K562 (cell line): ENCODE data around the gene POLR2B. TPM values are rescaled to one million over a fixed set of nuclear protein-coding genes. Genes with fewer than 3 reads are reported as not detected.
A peak's percentile ranks its signal among the peaks of the same experiment; 100 is the strongest.

Experiments used
- CBFA2T3 ChIP-seq: fragments of 450-650 bp; IDR thresholded peaks from 2 replicates; pipeline ENCODE4 v1.6.1; 2017
- CCAR2 ChIP-seq: fragments of 200-400 bp; formaldehyde crosslinking; IDR thresholded peaks from 2 replicates; pipeline ENCODE4 v1.6.1; 2017; ENCODE audit warnings: mild to moderate bottlenecking, low read depth, low read length
- DDX20 ChIP-seq: fragments of 450-650 bp; IDR thresholded peaks from 2 replicates; pipeline ENCODE4 v1.6.1; 2016; ENCODE audit warnings: missing genetic modification characterization, low read depth, mild to moderate bottlenecking, missing compliant biosample characterization, moderate library complexity
- FUS ChIP-seq: fragments of 200-400 bp; formaldehyde crosslinking; optimal IDR thresholded peaks from 2 replicates; pipeline ENCODE3; 2017; ENCODE audit warnings: low read depth, low read length
- HDAC2 ChIP-seq: fragments of 450-650 bp; IDR thresholded peaks from 2 replicates; pipeline ENCODE4 v1.6.1; 2016; ENCODE audit warnings: mild to moderate bottlenecking
- HDAC6 ChIP-seq: IDR thresholded peaks from 2 replicates; pipeline ENCODE4 v1.6.1; 2012; ENCODE audit warnings: low read depth, mild to moderate bottlenecking, control low read depth, inconsistent platforms, low read length, moderate library complexity
- HMG20B ChIP-seq: fragments of 250-450 bp; sonication (Bioruptor Pico); IDR thresholded peaks from 2 replicates; pipeline ENCODE4 v1.5.0; 2021; ENCODE audit warnings: mild to moderate bottlenecking
- HNRNPK ChIP-seq: fragments of 200-400 bp; formaldehyde crosslinking; IDR thresholded peaks from one replicate; pipeline ENCODE4 v1.6.1; 2018; ENCODE audit warnings: mild to moderate bottlenecking, low read depth, low read length; ENCODE audit not compliant: poor library complexity, severe bottlenecking
- KHSRP ChIP-seq: fragments of 450-650 bp; IDR thresholded peaks from 2 replicates; pipeline ENCODE4 v1.6.1; 2017
- MAFK ChIP-seq: IDR thresholded peaks from 2 replicates; pipeline ENCODE4 v1.6.1; 2011; ENCODE audit warnings: low read length, improper control_type of control experiment
- MCM5 ChIP-seq: fragments of 450-650 bp; IDR thresholded peaks from 2 replicates; pipeline ENCODE4 v1.6.1; 2016; ENCODE audit warnings: low read depth
- MYBL2 ChIP-seq, 2 experiments: fragments of 450-650 bp in 1 of 2; sonication (generic) in 1 of 2; formaldehyde crosslinking in 1 of 2; IDR thresholded peaks; 2 replicates each; pipeline versions ENCODE4 v1.6.1 to v1.8.1; 2017 to 2022; ENCODE audit warnings: borderline replicate concordance in 1 of 2, inconsistent platforms in 1 of 2, low read depth in 1 of 2, mild to moderate bottlenecking in 1 of 2, missing genetic modification reagents in 1 of 2, moderate library complexity in 1 of 2
- NR3C1 ChIP-seq: sonication (generic); formaldehyde crosslinking; IDR thresholded peaks from 2 replicates; pipeline ENCODE4 v1.8.1; 2022; ENCODE audit warnings: missing genetic modification reagents
- OTX1 ChIP-seq: fragments of 450-650 bp; formaldehyde crosslinking; IDR thresholded peaks from 2 replicates; pipeline ENCODE4 v1.4.0; 2022; ENCODE audit warnings: mild to moderate bottlenecking
- POLR2B ChIP-seq: fragments of 450-650 bp; IDR thresholded peaks from 2 replicates; pipeline ENCODE4 v1.6.1; 2018; ENCODE audit warnings: low read depth; ENCODE audit not compliant: partially characterized antibody
- SNIP1 ChIP-seq: fragments of 450-650 bp; IDR thresholded peaks from 2 replicates; pipeline ENCODE4 v1.7.1; 2017; ENCODE audit warnings: low read depth, mild to moderate bottlenecking
- SRF ChIP-seq, 2 experiments: fragments of 250-450, 450-650 bp in 1 of 2; sonication (Bioruptor Pico) in 1 of 2; sonication (generic) in 1 of 2; formaldehyde crosslinking; IDR thresholded peaks; 2 replicates each; pipeline versions ENCODE4 v1.5.0 to v1.5.1; 2020 to 2022; ENCODE audit warnings: mild to moderate bottlenecking in 1 of 2, missing genetic modification reagents in 1 of 2
- TEAD4 ChIP-seq, 2 experiments: sonication (generic) in 1 of 2; formaldehyde crosslinking in 1 of 2; IDR thresholded peaks; 2 replicates each; pipeline versions ENCODE4 v1.6.1 to v1.8.0; 2012 to 2022; ENCODE audit warnings: borderline replicate concordance in 1 of 2, inconsistent platforms in 1 of 2, low read length in 1 of 2, mild to moderate bottlenecking in 1 of 2, missing genetic modification reagents in 1 of 2
- YY1 ChIP-seq, 3 experiments: IDR thresholded peaks; 2 replicates each; pipeline ENCODE4 v1.6.1; 2011; ENCODE audit warnings: low read length in 2 of 3, mild to moderate bottlenecking in 2 of 3, moderate library complexity in 2 of 3, borderline replicate concordance in 1 of 3, control low read depth in 1 of 3, low read depth in 1 of 3; ENCODE audit not compliant: insufficient read depth in 3 of 3, insufficient replicate concordance in 2 of 3, control insufficient read depth in 1 of 3, insufficient read length in 1 of 3; ENCODE audit errors: extremely low read depth in 1 of 3
- ZBTB8A ChIP-seq: fragments of 450-650 bp; IDR thresholded peaks from 2 replicates; pipeline ENCODE4 v1.6.1; 2018; ENCODE audit warnings: mild to moderate bottlenecking, moderate library complexity; ENCODE audit not compliant: partially characterized antibody
- ZNF12 ChIP-seq: sonication (generic); formaldehyde crosslinking; IDR thresholded peaks from 2 replicates; pipeline ENCODE4 v1.4.0; 2020; ENCODE audit warnings: mild to moderate bottlenecking, missing genetic modification reagents
- ZNF263 ChIP-seq: sonication (generic); formaldehyde crosslinking; IDR thresholded peaks from 2 replicates; pipeline ENCODE4 v1.8.0; 2022; ENCODE audit warnings: mild to moderate bottlenecking, missing genetic modification reagents, borderline replicate concordance
- ZNF79 ChIP-seq: fragments of 250-450 bp; sonication (Bioruptor Pico); IDR thresholded peaks from 2 replicates; pipeline ENCODE4 v1.4.0; 2020; ENCODE audit warnings: low read depth, mild to moderate bottlenecking, moderate library complexity
- polyA plus RNA-seq, 8 experiments: library from polyadenylated mRNA; depleted of rRNA in 4 of 8; stranded (reverse) in 5 of 8; unstranded in 3 of 8; fragments of >200 nt; fragmentation: Nextera tagmentation in 2 of 8; fragmentation: Illumina TruSeq in 1 of 8; extraction: Ambion mirVana in 2 of 8; extraction: Trizol in 1 of 8; gene quantifications; 2 replicates each; pipeline versions ENCODE4 v1.2.1 to v1.2.3, GENCODE V29; 2011 to 2014; ENCODE audit warnings: inconsistent platforms in 1 of 8, missing spikeins in 1 of 8
- total RNA-seq, 7 experiments: library from RNA; depleted of rRNA in 6 of 7; stranded (reverse); fragments of >200 nt in 6 of 7; fragmentation: Illumina TruSeq in 2 of 7; extraction: Trizol in 2 of 7; gene quantifications; 2 replicates each; pipeline versions ENCODE4 v1.2.1 to v1.2.3, GENCODE V29; 2011 to 2021; ENCODE audit warnings: low replicate concordance in 1 of 7
- TF ChIP-seq, protein P1 (sequence below): sonication (generic); formaldehyde crosslinking; IDR thresholded peaks from 2 replicates; pipeline ENCODE4 v1.8.0; 2022; ENCODE audit warnings: missing genetic modification reagents, mild to moderate bottlenecking, moderate library complexity, borderline replicate concordance
- TF ChIP-seq, protein P2 (sequence below): sonication (generic); formaldehyde crosslinking; IDR thresholded peaks from 2 replicates; pipeline ENCODE4 v1.8.0; 2022; ENCODE audit warnings: missing genetic modification reagents, mild to moderate bottlenecking, borderline replicate concordance
- TF ChIP-seq, protein P3 (sequence below): fragments of 450-650 bp; formaldehyde crosslinking; IDR thresholded peaks from 2 replicates; pipeline ENCODE4 v1.4.0; 2020; ENCODE audit warnings: mild to moderate bottlenecking

POLR2B gene
- total and polyA plus RNA-seq, 9 of the 15 experiments (the other 6 are each of a cell fraction or from before 2014, with no cell fraction given): 60.9 to 208 (median 142) TPM

DNA sequence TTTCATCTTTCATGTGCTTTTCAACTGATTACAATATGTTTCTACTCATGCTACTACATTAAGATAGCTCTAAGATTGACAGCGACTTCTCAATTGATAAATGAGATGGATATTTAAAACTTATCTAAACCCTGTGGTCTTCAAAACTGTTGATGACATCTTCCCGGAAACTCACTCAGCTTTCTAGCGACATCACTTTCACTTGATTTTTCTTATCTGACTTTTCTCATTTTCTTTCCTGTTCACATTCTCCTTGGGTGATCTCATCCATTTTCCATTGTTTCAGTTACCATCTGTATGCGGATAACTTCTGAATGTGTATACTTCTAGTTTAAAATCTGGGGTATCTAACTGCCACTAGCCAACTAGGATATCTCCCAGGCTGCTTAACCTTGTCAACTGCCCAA is 3.1 kb downstream of the POLR2B start (continued):
- TF ChIP-seq, protein P1, sequence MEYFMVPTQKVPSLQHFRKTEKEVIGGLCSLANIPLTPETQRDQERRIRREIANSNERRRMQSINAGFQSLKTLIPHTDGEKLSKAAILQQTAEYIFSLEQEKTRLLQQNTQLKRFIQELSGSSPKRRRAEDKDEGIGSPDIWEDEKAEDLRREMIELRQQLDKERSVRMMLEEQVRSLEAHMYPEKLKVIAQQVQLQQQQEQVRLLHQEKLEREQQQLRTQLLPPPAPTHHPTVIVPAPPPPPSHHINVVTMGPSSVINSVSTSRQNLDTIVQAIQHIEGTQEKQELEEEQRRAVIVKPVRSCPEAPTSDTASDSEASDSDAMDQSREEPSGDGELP (CRISPR knock-in tag): no peak
- TF ChIP-seq NR3C1 (no peak), KHSRP (no peak), HMG20B (CRISPR knock-in tag) (no peak), POLR2B (no peak), ZNF79 (CRISPR knock-in tag) (no peak), FUS (no peak), SNIP1 (no peak), TEAD4 (IDR thresholded peaks at IDR 0.05; ENCODE audit: low read length) (peak; percentile 73), TEAD4 (CRISPR knock-in tag; IDR thresholded peaks at IDR 0.05; ENCODE audit: borderline replicate concordance) (no peak), ZNF263 (CRISPR knock-in tag) (no peak), ZNF12 (CRISPR knock-in tag) (no peak), DDX20 (tag) (no peak), OTX1 (CRISPR knock-in tag) (no peak), MAFK (no peak), CBFA2T3 (peak; percentile 59), HDAC2 (peak; percentile 69; the same call in 1 of the 2 replicates), SRF (CRISPR knock-in tag; IDR thresholded peaks at IDR 0.05) (no peak), YY1 (IDR thresholded peaks at IDR 0.05; ENCODE audit: borderline replicate concordance in 1 of 3, control insufficient read depth in 1 of 3, extremely low read depth in 1 of 3, insufficient read depth in 3 of 3, insufficient read length in 1 of 3, insufficient replicate concordance in 2 of 3, low read depth in 1 of 3, low read length in 2 of 3) (no peak), CCAR2 (no peak), ZBTB8A (no peak), MCM5 (no peak), HNRNPK (no peak), MYBL2 (IDR thresholded peaks at IDR 0.05; ENCODE audit: low read depth) (peak; percentile 74), MYBL2 (CRISPR knock-in tag; IDR thresholded peaks at IDR 0.05; ENCODE audit: borderline replicate concordance) (no peak), HDAC6 (no peak)
- TF ChIP-seq, protein P2, sequence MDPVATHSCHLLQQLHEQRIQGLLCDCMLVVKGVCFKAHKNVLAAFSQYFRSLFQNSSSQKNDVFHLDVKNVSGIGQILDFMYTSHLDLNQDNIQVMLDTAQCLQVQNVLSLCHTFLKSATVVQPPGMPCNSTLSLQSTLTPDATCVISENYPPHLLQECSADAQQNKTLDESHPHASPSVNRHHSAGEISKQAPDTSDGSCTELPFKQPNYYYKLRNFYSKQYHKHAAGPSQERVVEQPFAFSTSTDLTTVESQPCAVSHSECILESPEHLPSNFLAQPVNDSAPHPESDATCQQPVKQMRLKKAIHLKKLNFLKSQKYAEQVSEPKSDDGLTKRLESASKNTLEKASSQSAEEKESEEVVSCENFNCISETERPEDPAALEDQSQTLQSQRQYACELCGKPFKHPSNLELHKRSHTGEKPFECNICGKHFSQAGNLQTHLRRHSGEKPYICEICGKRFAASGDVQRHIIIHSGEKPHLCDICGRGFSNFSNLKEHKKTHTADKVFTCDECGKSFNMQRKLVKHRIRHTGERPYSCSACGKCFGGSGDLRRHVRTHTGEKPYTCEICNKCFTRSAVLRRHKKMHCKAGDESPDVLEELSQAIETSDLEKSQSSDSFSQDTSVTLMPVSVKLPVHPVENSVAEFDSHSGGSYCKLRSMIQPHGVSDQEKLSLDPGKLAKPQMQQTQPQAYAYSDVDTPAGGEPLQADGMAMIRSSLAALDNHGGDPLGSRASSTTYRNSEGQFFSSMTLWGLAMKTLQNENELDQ: no peak
- TF ChIP-seq, protein P3, sequence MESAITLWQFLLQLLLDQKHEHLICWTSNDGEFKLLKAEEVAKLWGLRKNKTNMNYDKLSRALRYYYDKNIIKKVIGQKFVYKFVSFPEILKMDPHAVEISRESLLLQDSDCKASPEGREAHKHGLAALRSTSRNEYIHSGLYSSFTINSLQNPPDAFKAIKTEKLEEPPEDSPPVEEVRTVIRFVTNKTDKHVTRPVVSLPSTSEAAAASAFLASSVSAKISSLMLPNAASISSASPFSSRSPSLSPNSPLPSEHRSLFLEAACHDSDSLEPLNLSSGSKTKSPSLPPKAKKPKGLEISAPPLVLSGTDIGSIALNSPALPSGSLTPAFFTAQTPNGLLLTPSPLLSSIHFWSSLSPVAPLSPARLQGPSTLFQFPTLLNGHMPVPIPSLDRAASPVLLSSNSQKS (CRISPR knock-in tag): no peak
